HepG2 (cell line): ENCODE results near the gene MYORG. TPM values are rescaled to one million over a fixed set of nuclear protein-coding genes. Genes with fewer than 3 reads are reported as not detected.
A peak's percentile ranks its signal among the peaks of the same experiment; 100 is the strongest.

Source experiments
- BRCA1 ChIP-seq: sonication (generic); formaldehyde crosslinking; IDR thresholded peaks from 2 replicates; pipeline ENCODE4 v1.4.0; 2020; ENCODE audit warnings: missing genetic modification reagents
- DPF2 ChIP-seq: sonication (generic); formaldehyde crosslinking; IDR thresholded peaks from 2 replicates; pipeline ENCODE4 v1.4.0; 2020; ENCODE audit warnings: mild to moderate bottlenecking, low read depth, missing genetic modification reagents, borderline replicate concordance
- IKZF4 ChIP-seq: sonication (generic); formaldehyde crosslinking; IDR thresholded peaks from 2 replicates; pipeline ENCODE4 v1.5.1; 2020; ENCODE audit warnings: borderline replicate concordance, mild to moderate bottlenecking, low read depth, missing genetic modification reagents; ENCODE audit errors: not compliant biosample characterization
- RARA ChIP-seq: IDR thresholded peaks from 2 replicates; pipeline ENCODE4 v1.6.1; 2016; ENCODE audit warnings: missing genetic modification reagents, missing compliant biosample characterization
- SALL1 ChIP-seq: sonication (generic); formaldehyde crosslinking; IDR thresholded peaks from 2 replicates; pipeline ENCODE4 v1.8.0; 2022; ENCODE audit warnings: mild to moderate bottlenecking, missing genetic modification reagents
- SMAD9 ChIP-seq: sonication (generic); formaldehyde crosslinking; IDR thresholded peaks from 2 replicates; pipeline ENCODE4 v1.5.1; 2020; ENCODE audit warnings: mild to moderate bottlenecking, missing genetic modification reagents
- ZBTB3 ChIP-seq: sonication (generic); formaldehyde crosslinking; IDR thresholded peaks from 2 replicates; pipeline ENCODE4 v1.4.0; 2020; ENCODE audit warnings: low read depth, mild to moderate bottlenecking, moderate library complexity, missing genetic modification reagents, borderline replicate concordance
- ZBTB42 ChIP-seq: sonication (generic); formaldehyde crosslinking; IDR thresholded peaks from 2 replicates; pipeline ENCODE4 v1.5.0; 2020; ENCODE audit warnings: mild to moderate bottlenecking, missing genetic modification reagents
- ZFP90 ChIP-seq: sonication (generic); formaldehyde crosslinking; IDR thresholded peaks from 2 replicates; pipeline ENCODE4 v1.8.0; 2022; ENCODE audit warnings: missing genetic modification reagents, mild to moderate bottlenecking, inconsistent platforms, borderline replicate concordance
- ZNF24 ChIP-seq: fragments of 450-650 bp; IDR thresholded peaks from 2 replicates; pipeline ENCODE4 v1.6.1; 2017; ENCODE audit warnings: antibody characterized with exemption, mild to moderate bottlenecking
- ZNF335 ChIP-seq: sonication (generic); formaldehyde crosslinking; IDR thresholded peaks from 2 replicates; pipeline ENCODE4 v1.4.0; 2020; ENCODE audit warnings: missing genetic modification reagents
- ZNF546 ChIP-seq: sonication (generic); formaldehyde crosslinking; conservative IDR thresholded peaks from 2 replicates; pipeline ENCODE4 v1.8.1; 2023; ENCODE audit warnings: mild to moderate bottlenecking, missing genetic modification reagents
- ZNF572 ChIP-seq: sonication (generic); formaldehyde crosslinking; IDR thresholded peaks from 2 replicates; pipeline ENCODE4 v1.5.1; 2020; ENCODE audit warnings: mild to moderate bottlenecking, missing genetic modification reagents
- ZNF614 ChIP-seq: IDR thresholded peaks from 2 replicates; pipeline ENCODE4 v1.6.1; 2018; ENCODE audit warnings: missing biosample characterization, missing genetic modification reagents, inconsistent platforms, borderline replicate concordance
- ZNF672 ChIP-seq: sonication (generic); formaldehyde crosslinking; IDR thresholded peaks from 2 replicates; pipeline ENCODE4 v1.8.1; 2022; ENCODE audit warnings: missing genetic modification reagents
- polyA plus RNA-seq, 8 experiments: library from polyadenylated mRNA; depleted of rRNA in 3 of 8; stranded (reverse) in 7 of 8; unstranded in 1 of 8; fragments of >200 nt; fragmentation: Illumina TruSeq in 4 of 8; extraction: Trizol in 4 of 8; gene quantifications; 2 replicates each; pipeline versions ENCODE4 v1.2.1 to v1.2.3, GENCODE V29; 2011 to 2016; ENCODE audit warnings: low read depth in 4 of 8, missing spikeins in 1 of 8, mixed read lengths in 1 of 8; ENCODE audit not compliant: insufficient read depth in 1 of 8
- total RNA-seq, 5 experiments: library from RNA; depleted of rRNA; stranded (reverse); fragments of >200 nt; fragmentation: Illumina TruSeq; extraction: Trizol; gene quantifications; 2 replicates each; pipeline ENCODE4 v1.2.3, GENCODE V29; 2016; ENCODE audit warnings: low read depth in 1 of 5
- TF ChIP-seq, protein P1 (sequence below): sonication (generic); formaldehyde crosslinking; IDR thresholded peaks from 2 replicates; pipeline ENCODE4 v1.5.0; 2020; ENCODE audit warnings: missing genetic modification reagents, mild to moderate bottlenecking, borderline replicate concordance
- TF ChIP-seq, protein P2 (sequence below): sonication (generic); formaldehyde crosslinking; IDR thresholded peaks from 2 replicates; pipeline ENCODE4 v1.4.0; 2020; ENCODE audit warnings: missing genetic modification reagents
- TF ChIP-seq, protein P3 (sequence below): sonication (generic); formaldehyde crosslinking; IDR thresholded peaks from 2 replicates; pipeline ENCODE4 v1.4.0; 2020; ENCODE audit warnings: missing genetic modification reagents, mild to moderate bottlenecking, borderline replicate concordance
- TF ChIP-seq, protein P4 (sequence below): sonication (generic); formaldehyde crosslinking; IDR thresholded peaks from 2 replicates; pipeline ENCODE4 v1.5.0; 2020; ENCODE audit warnings: missing genetic modification reagents

MYORG gene
- total and polyA plus RNA-seq, 2 of the 13 experiments (the other 11 are each of a cell fraction or from before 2014, with no cell fraction given) = 11.1 to 22.4 TPM

DNA sequence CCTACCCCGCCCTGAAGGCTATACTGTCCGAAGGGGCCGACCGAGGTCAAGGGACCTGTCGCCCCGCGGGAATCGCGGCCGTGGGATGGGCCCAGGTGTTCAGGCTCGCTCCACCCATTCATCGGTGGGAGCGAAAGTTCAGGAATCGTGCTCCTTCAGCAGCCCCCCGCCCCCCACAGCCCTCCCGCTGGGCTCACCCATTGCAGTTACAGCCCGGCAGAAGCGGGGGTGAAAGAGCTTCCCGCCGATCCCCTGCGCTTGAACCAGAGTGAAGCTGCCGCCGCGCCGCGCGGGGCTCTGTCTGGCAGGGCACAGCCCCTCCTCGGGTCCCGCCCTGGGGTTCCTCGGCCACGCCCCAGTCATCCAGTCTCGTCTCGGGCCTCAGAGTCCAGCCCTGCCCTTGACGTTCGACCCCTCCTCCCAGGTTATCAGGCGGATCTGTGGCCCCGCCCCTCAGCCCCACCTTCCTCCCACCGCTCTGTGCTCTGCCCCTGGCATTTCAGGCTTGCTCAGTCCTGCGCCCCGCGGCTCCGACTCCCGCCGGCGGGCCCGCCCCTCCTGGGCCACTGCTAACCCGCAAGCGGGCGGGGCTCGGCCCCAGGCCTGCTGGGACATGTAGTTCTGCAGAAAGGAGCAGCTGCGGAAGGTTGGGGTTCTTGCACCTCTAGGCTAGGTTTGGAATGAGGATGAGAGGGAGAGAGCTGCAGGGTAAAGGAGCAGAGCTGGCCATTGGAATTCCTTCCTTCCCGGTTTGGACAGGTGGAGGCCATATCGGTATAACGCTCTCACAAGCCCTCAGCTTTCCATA lies at the start of gene MYORG (continued):
- no peak for TF ChIP-seq DPF2 (CRISPR knock-in tag)
- TF ChIP-seq, protein P1, sequence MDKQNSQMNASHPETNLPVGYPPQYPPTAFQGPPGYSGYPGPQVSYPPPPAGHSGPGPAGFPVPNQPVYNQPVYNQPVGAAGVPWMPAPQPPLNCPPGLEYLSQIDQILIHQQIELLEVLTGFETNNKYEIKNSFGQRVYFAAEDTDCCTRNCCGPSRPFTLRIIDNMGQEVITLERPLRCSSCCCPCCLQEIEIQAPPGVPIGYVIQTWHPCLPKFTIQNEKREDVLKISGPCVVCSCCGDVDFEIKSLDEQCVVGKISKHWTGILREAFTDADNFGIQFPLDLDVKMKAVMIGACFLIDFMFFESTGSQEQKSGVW (CRISPR knock-in tag) = no peak
- no peak for TF ChIP-seq BRCA1 (CRISPR knock-in tag)
- no peak for TF ChIP-seq SMAD9
- TF ChIP-seq, protein P2, sequence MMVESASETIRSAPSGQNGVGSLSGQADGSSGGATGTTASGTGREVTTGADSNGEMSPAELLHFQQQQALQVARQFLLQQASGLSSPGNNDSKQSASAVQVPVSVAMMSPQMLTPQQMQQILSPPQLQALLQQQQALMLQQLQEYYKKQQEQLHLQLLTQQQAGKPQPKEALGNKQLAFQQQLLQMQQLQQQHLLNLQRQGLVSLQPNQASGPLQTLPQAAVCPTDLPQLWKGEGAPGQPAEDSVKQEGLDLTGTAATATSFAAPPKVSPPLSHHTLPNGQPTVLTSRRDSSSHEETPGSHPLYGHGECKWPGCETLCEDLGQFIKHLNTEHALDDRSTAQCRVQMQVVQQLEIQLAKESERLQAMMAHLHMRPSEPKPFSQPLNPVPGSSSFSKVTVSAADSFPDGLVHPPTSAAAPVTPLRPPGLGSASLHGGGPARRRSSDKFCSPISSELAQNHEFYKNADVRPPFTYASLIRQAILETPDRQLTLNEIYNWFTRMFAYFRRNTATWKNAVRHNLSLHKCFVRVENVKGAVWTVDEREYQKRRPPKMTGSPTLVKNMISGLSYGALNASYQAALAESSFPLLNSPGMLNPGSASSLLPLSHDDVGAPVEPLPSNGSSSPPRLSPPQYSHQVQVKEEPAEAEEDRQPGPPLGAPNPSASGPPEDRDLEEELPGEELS (CRISPR knock-in tag) = peak; percentile 75
- peak; percentile 77 for TF ChIP-seq SALL1
- peak; percentile 64; the same call in 1 of the 2 replicates for TF ChIP-seq ZNF614
- no peak for TF ChIP-seq ZNF24
- peak; percentile 84 for TF ChIP-seq RARA
- no peak for TF ChIP-seq IKZF4 (CRISPR knock-in tag)
- 0 out of 2 replicates have a peak, but pooled peaks have one; percentile 34 for TF ChIP-seq ZBTB3 (CRISPR knock-in tag)
- TF ChIP-seq ZBTB42 (CRISPR knock-in tag) = no peak
- TF ChIP-seq ZNF335 (CRISPR knock-in tag) = no peak
- no peak; the same call in 1 of the 2 replicates for TF ChIP-seq ZFP90 (CRISPR knock-in tag)
- TF ChIP-seq ZNF672 = no peak
- no peak; the same call in 1 of the 2 replicates for TF ChIP-seq ZNF546 (CRISPR knock-in tag)
- no peak for TF ChIP-seq ZNF572
- TF ChIP-seq, protein P3, sequence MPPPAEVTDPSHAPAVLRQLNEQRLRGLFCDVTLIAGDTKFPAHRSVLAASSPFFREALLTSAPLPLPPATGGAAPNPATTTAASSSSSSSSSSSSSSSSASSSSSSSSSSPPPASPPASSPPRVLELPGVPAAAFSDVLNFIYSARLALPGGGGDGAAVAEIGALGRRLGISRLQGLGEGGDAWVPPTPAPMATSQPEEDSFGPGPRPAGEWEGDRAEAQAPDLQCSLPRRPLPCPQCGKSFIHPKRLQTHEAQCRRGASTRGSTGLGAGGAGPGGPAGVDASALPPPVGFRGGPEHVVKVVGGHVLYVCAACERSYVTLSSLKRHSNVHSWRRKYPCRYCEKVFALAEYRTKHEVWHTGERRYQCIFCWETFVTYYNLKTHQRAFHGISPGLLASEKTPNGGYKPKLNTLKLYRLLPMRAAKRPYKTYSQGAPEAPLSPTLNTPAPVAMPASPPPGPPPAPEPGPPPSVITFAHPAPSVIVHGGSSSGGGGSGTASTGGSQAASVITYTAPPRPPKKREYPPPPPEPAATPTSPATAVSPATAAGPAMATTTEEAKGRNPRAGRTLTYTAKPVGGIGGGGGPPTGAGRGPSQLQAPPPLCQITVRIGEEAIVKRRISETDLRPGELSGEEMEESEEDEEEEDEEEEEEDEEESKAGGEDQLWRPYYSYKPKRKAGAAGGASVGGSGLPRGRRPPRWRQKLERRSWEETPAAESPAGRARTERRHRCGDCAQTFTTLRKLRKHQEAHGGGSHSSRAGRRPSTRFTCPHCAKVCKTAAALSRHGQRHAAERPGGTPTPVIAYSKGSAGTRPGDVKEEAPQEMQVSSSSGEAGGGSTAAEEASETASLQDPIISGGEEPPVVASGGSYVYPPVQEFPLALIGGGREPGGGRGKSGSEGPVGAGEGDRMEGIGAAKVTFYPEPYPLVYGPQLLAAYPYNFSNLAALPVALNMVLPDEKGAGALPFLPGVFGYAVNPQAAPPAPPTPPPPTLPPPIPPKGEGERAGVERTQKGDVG = no peak
- TF ChIP-seq, protein P4, sequence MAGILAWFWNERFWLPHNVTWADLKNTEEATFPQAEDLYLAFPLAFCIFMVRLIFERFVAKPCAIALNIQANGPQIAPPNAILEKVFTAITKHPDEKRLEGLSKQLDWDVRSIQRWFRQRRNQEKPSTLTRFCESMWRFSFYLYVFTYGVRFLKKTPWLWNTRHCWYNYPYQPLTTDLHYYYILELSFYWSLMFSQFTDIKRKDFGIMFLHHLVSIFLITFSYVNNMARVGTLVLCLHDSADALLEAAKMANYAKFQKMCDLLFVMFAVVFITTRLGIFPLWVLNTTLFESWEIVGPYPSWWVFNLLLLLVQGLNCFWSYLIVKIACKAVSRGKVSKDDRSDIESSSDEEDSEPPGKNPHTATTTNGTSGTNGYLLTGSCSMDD (CRISPR knock-in tag) = no peak
